Measurements from ENCODE around the gene ZNF593OS. TPM values are rescaled to one million over a fixed set of nuclear protein-coding genes. Genes with fewer than 3 reads are reported as not detected.

Gene ZNF593OS
- total RNA-seq, 4 donors from 2014 or later = not detected

GRCh38 chr1:26145041-26145959 lies 26.3 kb downstream of the ZNF593OS start:
- Histone ChIP-seq H3K9me3 (no peaks in the 10 kb centered on the region), H3K27ac (replicated peaks in 1 of 4) (no peak overlapping the region), H3K4me3 (no peak overlapping the region), H3K27me3 (peaks cover 0 to 23% (median 0%) of the 10 kb centered on the region in 4 donors), H3K4me1 (peaks cover 2 to 10% (median 6%) of the 10 kb centered on the region in 4 donors), H3K36me3 (no peaks in the 10 kb centered on the region)
- DNase-seq (ENCODE audit: extremely low spot score) = peak; percentile 93
- intact Hi-C loops (cut with DNase I) = loop anchor here (2.0 kb wide), 2 partner anchors 40 to 108 kb away; no protein-coding TSS in a partner anchor
- TF ChIP-seq POLR2A (IDR thresholded peaks at IDR 0.05; ENCODE audit: low read depth) = no peak
- peak; percentile 74 to 79 (median 78) for TF ChIP-seq CTCF (IDR thresholded peaks at IDR 0.05)
- no peak for TF ChIP-seq EP300 (IDR thresholded peaks at IDR 0.05)
- peak in 1 of 2 donors; percentile 8 for TF ChIP-seq POLR2AphosphoS5 (IDR thresholded peaks at IDR 0.05)
- WGBS = 23% methylated on average over 10 of the region's 19 CpGs

- Histone ChIP-seq H3K27me3 (peaks cover 0 to 15% (median 0%) of the 10 kb centered on the region in 4 donors), H3K27ac (replicated peaks in 1 of 4) (no peak overlapping the region), H3K9me3 (no peaks in the 10 kb centered on the region), H3K4me1 (peaks cover 2 to 10% (median 6%) of the 10 kb centered on the region in 4 donors), H3K4me3 (no peak overlapping the region), H3K36me3 (no peaks in the 10 kb centered on the region)
- no peak for DNase-seq (ENCODE audit: extremely low spot score)
- no peak for TF ChIP-seq CTCF (IDR thresholded peaks at IDR 0.05)
- no peak for TF ChIP-seq POLR2AphosphoS5 (IDR thresholded peaks at IDR 0.05)
- intact Hi-C loops (cut with DNase I) = no loop called here
- 92% methylated on average over 8 of the region's 8 CpGs for WGBS
Observed at GRCh38 chr1:26142159-26142558, 29.5 kb downstream of the ZNF593OS start.

GRCh38 chr1:26138974-26139558 lies 32.6 kb downstream of the ZNF593OS start:
- H3K27ac ChIP-seq (replicated peaks in 1 of 4) = no peak overlapping the region
- DNase-seq (ENCODE audit: extremely low spot score) = no peak
- intact Hi-C loops (cut with DNase I) = no loop called here
- 65% methylated on average over 3 of the region's 3 CpGs for WGBS
- no peaks in the 10 kb centered on the region for H3K27me3 ChIP-seq
- H3K9me3 ChIP-seq = no peaks in the 10 kb centered on the region
- no peak overlapping the region for H3K4me3 ChIP-seq
- H3K36me3 ChIP-seq = no peaks in the 10 kb centered on the region
- no peak for TF ChIP-seq CTCF (IDR thresholded peaks at IDR 0.05)
- TF ChIP-seq POLR2A (IDR thresholded peaks at IDR 0.05; ENCODE audit: low read depth) = no peak
- no peak for TF ChIP-seq EP300 (IDR thresholded peaks at IDR 0.05)
- TF ChIP-seq POLR2AphosphoS5 (IDR thresholded peaks at IDR 0.05) = no peak
- H3K4me1 ChIP-seq = no peaks in the 10 kb centered on the region

GRCh38 chr1:26134466-26134865 lies 37.2 kb downstream of the ZNF593OS start:
- intact Hi-C loops (cut with DNase I) = no loop called here

More at GRCh38 chr1:26134466-26134865, 37.2 kb downstream of the ZNF593OS start:
- DNase-seq (ENCODE audit: extremely low spot score) = no peak
- Histone ChIP-seq H3K27ac (replicated peaks in 1 of 4) (no peak overlapping the region), H3K9me3 (no peaks in the 10 kb centered on the region), H3K4me3 (no peak overlapping the region), H3K36me3 (no peaks in the 10 kb centered on the region), H3K4me1 (no peaks in the 10 kb centered on the region), H3K27me3 (no peaks in the 10 kb centered on the region)
- WGBS = 83% methylated on average over 3 of the region's 3 CpGs
- TF ChIP-seq POLR2AphosphoS5 (IDR thresholded peaks at IDR 0.05) (no peak), EP300 (IDR thresholded peaks at IDR 0.05) (no peak), CTCF (IDR thresholded peaks at IDR 0.05) (no peak), POLR2A (IDR thresholded peaks at IDR 0.05; ENCODE audit: low read depth) (no peak)

All from esophagus muscularis mucosa (tissue), 4 donors.